Measurements from ENCODE around the gene MRC1. TPM values are rescaled to one million over a fixed set of nuclear protein-coding genes. Genes with fewer than 3 reads are reported as not detected.
A peak's percentile ranks its signal among the peaks of the same experiment; 100 is the strongest.

MRC1 gene
- total and polyA plus RNA-seq, 3 donors from 2014 or later = 17.3 to 29.5 (median 20.4) TPM

GRCh38 chr10:17833656-17834055 lies 24.5 kb downstream of the MRC1 start:
- TF ChIP-seq POLR2A (IDR thresholded peaks at IDR 0.05) (no peak), CTCF (IDR thresholded peaks at IDR 0.05) (no peak)
- no peaks in the 10 kb centered on the region for H3K27me3 ChIP-seq
- intact Hi-C loops (cut with DNase I; ENCODE audit: low total_unique reads) = no loop called here
- WGBS, 2 donors = 81 to 85% methylated on average over 6 of the region's 6 CpGs
- H3K4me1 ChIP-seq = no peaks in the 10 kb centered on the region
- DNase-seq = no peak
- H3K36me3 ChIP-seq (ENCODE audit: low read depth, missing control alignments) = no peaks in the 10 kb centered on the region
- no peaks in the 10 kb centered on the region for H3K9me3 ChIP-seq
- H3K27ac ChIP-seq = no peak overlapping the region
- H3K4me3 ChIP-seq = no peak overlapping the region

DNA sequence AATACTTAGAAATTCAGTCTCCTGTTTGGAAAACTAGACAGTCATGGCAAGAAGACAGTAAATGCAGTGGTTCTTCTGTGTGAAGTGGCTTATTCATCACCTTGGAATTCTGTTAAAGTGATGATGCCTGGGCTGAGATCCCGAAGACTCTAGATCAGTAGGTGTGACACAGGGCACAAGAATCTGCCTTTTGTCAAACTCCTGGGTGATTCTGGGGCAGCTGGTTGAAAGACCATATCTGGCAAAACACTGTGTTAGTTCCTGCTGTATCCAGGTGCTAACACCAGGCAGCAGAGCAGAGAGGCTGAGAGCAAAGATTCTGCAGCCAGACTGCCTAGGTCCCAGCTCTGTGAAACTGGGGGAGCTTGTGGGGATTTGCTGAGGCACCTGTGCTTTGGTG lies 26.5 kb downstream of the MRC1 start:
- H3K36me3 ChIP-seq (ENCODE audit: low read depth, missing control alignments) = no peaks in the 10 kb centered on the region
- H3K4me1 ChIP-seq = no peaks in the 10 kb centered on the region
- intact Hi-C loops (cut with DNase I; ENCODE audit: low total_unique reads) = no loop called here
- H3K27ac ChIP-seq = no peak overlapping the region
- WGBS, 2 donors = 67 to 89% methylated on average over 1 of the region's 1 CpG
- no peak for TF ChIP-seq CTCF (IDR thresholded peaks at IDR 0.05)
- no peak for TF ChIP-seq POLR2A (IDR thresholded peaks at IDR 0.05)
- no peaks in the 10 kb centered on the region for H3K9me3 ChIP-seq
- no peaks in the 10 kb centered on the region for H3K27me3 ChIP-seq
- no peak overlapping the region for H3K4me3 ChIP-seq
- DNase-seq = no peak

GRCh38 chr10:17836942-17837341 lies 27.8 kb downstream of the MRC1 start:
- no peak overlapping the region for H3K27ac ChIP-seq
- peak; percentile 68 for DNase-seq
- TF ChIP-seq CTCF (IDR thresholded peaks at IDR 0.05) (no peak), POLR2A (IDR thresholded peaks at IDR 0.05) (no peak)
- H3K36me3 ChIP-seq (ENCODE audit: low read depth, missing control alignments) = no peaks in the 10 kb centered on the region
- WGBS, 2 donors = 26 to 35% methylated on average over 8 of the region's 8 CpGs
- no peak overlapping the region for H3K4me3 ChIP-seq
- H3K4me1 ChIP-seq = no peaks in the 10 kb centered on the region
- intact Hi-C loops (cut with DNase I; ENCODE audit: low total_unique reads) = no loop called here
- H3K9me3 ChIP-seq = no peaks in the 10 kb centered on the region
- H3K27me3 ChIP-seq = no peaks in the 10 kb centered on the region

DNA sequence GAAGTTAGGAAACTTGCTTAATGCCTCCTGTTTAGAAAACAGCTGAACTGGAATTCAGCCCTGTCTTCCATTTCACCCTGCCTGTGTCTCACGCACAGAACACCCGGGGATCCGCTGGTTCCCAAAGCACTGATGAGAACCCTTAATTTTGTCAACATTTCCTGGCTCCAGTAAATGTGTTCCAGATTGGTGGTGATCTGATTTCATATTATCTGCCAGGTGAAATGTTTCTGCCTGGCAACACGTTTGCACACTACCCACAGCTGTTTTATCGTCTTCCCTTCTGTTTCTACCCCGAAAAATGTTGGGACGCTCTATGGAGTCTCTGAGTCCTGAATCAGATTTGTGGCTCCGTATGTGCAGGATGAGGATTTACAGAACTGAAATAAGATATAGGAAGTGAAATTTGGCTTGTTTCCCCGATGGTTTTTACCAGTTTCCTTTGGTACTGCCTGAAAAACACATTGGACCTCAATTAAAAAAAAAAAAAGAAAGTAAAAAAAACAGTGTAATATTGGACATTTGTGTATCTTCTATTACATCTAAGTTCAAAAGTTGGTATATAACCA lies 29.0 kb downstream of the MRC1 start:
- no peak overlapping the region for H3K27ac ChIP-seq
- H3K36me3 ChIP-seq (ENCODE audit: low read depth, missing control alignments) = no peaks in the 10 kb centered on the region
- 66 to 72% methylated on average over 9 of the region's 9 CpGs for WGBS, 2 donors
- H3K4me1 ChIP-seq = no peaks in the 10 kb centered on the region
- no peak overlapping the region for H3K4me3 ChIP-seq
- no peaks in the 10 kb centered on the region for H3K27me3 ChIP-seq
- TF ChIP-seq CTCF (IDR thresholded peaks at IDR 0.05) (no peak), POLR2A (IDR thresholded peaks at IDR 0.05) (no peak)
- intact Hi-C loops (cut with DNase I; ENCODE audit: low total_unique reads) = no loop called here
- no peaks in the 10 kb centered on the region for H3K9me3 ChIP-seq
- no peak for DNase-seq

DNA sequence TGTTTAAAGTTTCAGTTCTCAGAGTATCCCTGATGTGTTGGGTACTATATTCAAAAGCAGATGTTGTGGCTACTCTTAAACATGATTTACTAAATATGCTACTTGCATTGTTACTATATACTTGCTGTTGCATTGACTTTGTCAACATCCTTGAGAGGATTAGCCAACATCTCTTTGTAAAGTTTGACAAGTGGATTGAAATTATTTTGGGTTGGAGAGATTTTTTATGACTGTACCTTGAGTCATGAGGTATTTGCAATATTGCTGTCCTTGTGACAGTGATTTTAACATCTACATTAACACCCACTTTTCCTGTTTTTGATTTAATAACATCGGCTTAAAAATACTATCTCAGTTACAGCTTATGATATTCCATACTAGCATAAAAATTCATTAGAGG lies 31.9 kb downstream of the MRC1 start:
- H3K4me3 ChIP-seq = no peak overlapping the region
- no peaks in the 10 kb centered on the region for H3K27me3 ChIP-seq
- no peak overlapping the region for H3K27ac ChIP-seq
- TF ChIP-seq CTCF (IDR thresholded peaks at IDR 0.05) (no peak), POLR2A (IDR thresholded peaks at IDR 0.05) (no peak)
- H3K9me3 ChIP-seq = no peaks in the 10 kb centered on the region
- no peak for DNase-seq
- H3K36me3 ChIP-seq (ENCODE audit: low read depth, missing control alignments) = no peaks in the 10 kb centered on the region
- H3K4me1 ChIP-seq = no peaks in the 10 kb centered on the region
- intact Hi-C loops (cut with DNase I; ENCODE audit: low total_unique reads) = no loop called here
- 88 to 94% methylated on average over 1 of the region's 1 CpG for WGBS, 2 donors

All from testis (tissue), 3 donors.